Neural cell (in vitro differentiated cells): ENCODE data around the gene IL17RC. TPM values are rescaled to one million over a fixed set of nuclear protein-coding genes. Genes with fewer than 3 reads are reported as not detected.

Experiments used
- H2AFZ ChIP-seq: fragments of 200-600, 300-800 bp; sonication (generic), shearing (Covaris generic); 2 replicates; pipeline ENCODE4 v1.6.0; 2014; ENCODE audit warnings: low read depth, mild to moderate bottlenecking, antibody characterized with exemption, low read length, moderate library complexity
- H3F3A ChIP-seq: fragments of 200-600 bp; shearing (Covaris generic); 2 replicates; pipeline ENCODE4 v1.6.1; 2016; ENCODE audit warnings: mild to moderate bottlenecking, moderate library complexity, mixed read lengths, antibody characterized with exemption, low read length; ENCODE audit not compliant: insufficient read depth, poor library complexity, severe bottlenecking
- H3K27ac ChIP-seq: fragments of 200-600, 300-800 bp; sonication (generic), shearing (Covaris generic); 2 replicates; pipeline ENCODE4 v1.5.1; 2014; ENCODE audit warnings: mild to moderate bottlenecking, low read length, moderate library complexity
- H3K27me3 ChIP-seq: fragments of 300-800, 200-600 bp; sonication (generic), shearing (Covaris generic); 2 replicates; pipeline ENCODE4 v1.6.0; 2014; ENCODE audit warnings: mild to moderate bottlenecking, low read depth, low read length, moderate library complexity; ENCODE audit not compliant: insufficient read depth
- H3K36me3 ChIP-seq: fragments of 300-800, 200-600 bp; sonication (generic), shearing (Covaris generic); 2 replicates; pipeline ENCODE4 v1.5.1; 2014; ENCODE audit warnings: mild to moderate bottlenecking, antibody characterized with exemption, low read length, moderate library complexity; ENCODE audit not compliant: insufficient read depth
- H3K4me2 ChIP-seq: fragments of 300-800, 200-600 bp; sonication (generic), shearing (Covaris generic); 2 replicates; pipeline ENCODE4 v1.6.0; 2014; ENCODE audit warnings: mild to moderate bottlenecking, low read length
- H3K4me3 ChIP-seq: fragments of 300-800, 200-600 bp; sonication (generic), shearing (Covaris generic); 2 replicates; pipeline ENCODE4 v1.5.1; 2014; ENCODE audit warnings: mild to moderate bottlenecking, low read length, moderate library complexity
- H3K79me2 ChIP-seq: fragments of 200-600 bp; shearing (Covaris generic); replicated peaks from 2 replicates; pipeline ENCODE4 v1.6.0; 2014; ENCODE audit warnings: mild to moderate bottlenecking, low read length, moderate library complexity; ENCODE audit not compliant: insufficient read depth
- H3K9ac ChIP-seq: fragments of 300-800, 200-600 bp; sonication (generic), shearing (Covaris generic); 2 replicates; pipeline ENCODE4 v1.6.1; 2016; ENCODE audit warnings: mild to moderate bottlenecking, low read length, mixed read lengths
- H3K9me2 ChIP-seq: fragments of 200-600 bp; shearing (Covaris generic); 2 replicates; pipeline ENCODE4 v1.6.1; 2016; ENCODE audit warnings: mild to moderate bottlenecking, low read length, mixed read lengths; ENCODE audit not compliant: insufficient read depth
- H3K9me3 ChIP-seq: fragments of 200-600, 300-800 bp; sonication (generic), shearing (Covaris generic); 2 replicates; pipeline ENCODE4 v1.6.1; 2016; ENCODE audit warnings: mild to moderate bottlenecking, mixed run types, low read length, moderate library complexity, mixed read lengths
- H4K20me1 ChIP-seq: fragments of 200-600 bp; shearing (Covaris generic); 2 replicates; pipeline ENCODE4 v1.6.1; 2016; ENCODE audit warnings: mild to moderate bottlenecking, mixed run types; ENCODE audit not compliant: insufficient read depth
- EP300 ChIP-seq: fragments of 450-650 bp; conservative IDR thresholded peaks from 2 replicates; pipeline ENCODE4 v1.6.1; 2014; ENCODE audit warnings: antibody characterized with exemption, mild to moderate bottlenecking, moderate library complexity; ENCODE audit not compliant: poor library complexity, severe bottlenecking
- EZH2 ChIP-seq: fragments of 200-600, 300-800 bp; shearing (Covaris generic), sonication (generic); IDR thresholded peaks from 2 replicates; pipeline ENCODE4 v1.6.1; 2014; ENCODE audit warnings: antibody characterized with exemption, low read length, borderline replicate concordance, mild to moderate bottlenecking; ENCODE audit not compliant: insufficient read depth, poor library complexity, severe bottlenecking
- MXI1 ChIP-seq: fragments of 450-650 bp; conservative IDR thresholded peaks from 2 replicates; pipeline ENCODE4 v1.6.1; 2014; ENCODE audit warnings: antibody characterized with exemption, mild to moderate bottlenecking; ENCODE audit not compliant: poor library complexity, severe bottlenecking
- POLR2AphosphoS5 ChIP-seq: IDR thresholded peaks from 2 replicates; pipeline ENCODE4 v1.6.1; 2012
- RAD21 ChIP-seq: fragments of 450-650 bp; conservative IDR thresholded peaks from 2 replicates; pipeline ENCODE4 v1.6.1; 2014; ENCODE audit warnings: antibody characterized with exemption, mild to moderate bottlenecking, moderate library complexity
- REST ChIP-seq: IDR thresholded peaks from 2 replicates; pipeline ENCODE4 v1.6.1; 2012; ENCODE audit warnings: borderline replicate concordance
- SMC3 ChIP-seq: fragments of 450-650 bp; conservative IDR thresholded peaks from 2 replicates; pipeline ENCODE4 v1.6.1; 2014; ENCODE audit warnings: antibody characterized with exemption, mild to moderate bottlenecking, moderate library complexity; ENCODE audit not compliant: poor library complexity
- TAF1 ChIP-seq: IDR thresholded peaks from 2 replicates; pipeline ENCODE4 v1.6.1; 2012; ENCODE audit warnings: low read depth
- polyA plus RNA-seq: library from polyadenylated mRNA; depleted of rRNA; stranded (reverse); fragments of >200 nt; gene quantifications from 2 replicates; pipeline ENCODE4 v1.2.3, GENCODE V29; 2014

The IL17RC gene
- polyA plus RNA-seq, 1 donor from 2014 or later = not detected

GRCh38 chr3:9949115-9949514, 32.2 kb downstream of the IL17RC start:
- Histone ChIP-seq H3F3A (no peaks in the 10 kb centered on the region), H3K27me3 (no peaks in the 10 kb centered on the region), H3K9ac (no peak overlapping the region), H4K20me1 (no peaks in the 10 kb centered on the region), H3K27ac (no peak overlapping the region), H3K36me3 (no peaks in the 10 kb centered on the region), H2AFZ (no peak overlapping the region), H3K79me2 (no peaks in the 10 kb centered on the region), H3K4me3 (no peak overlapping the region), H3K9me2 (no peaks in the 10 kb centered on the region), H3K9me3 (no peaks in the 10 kb centered on the region), H3K4me2 (no peak overlapping the region)
- TF ChIP-seq REST (no peak), EZH2 (no peak), RAD21 (no peak), EP300 (no peak), MXI1 (no peak), SMC3 (no peak), TAF1 (no peak), POLR2AphosphoS5 (no peak)

GRCh38 chr3:9949626-9950025, 32.7 kb downstream of the IL17RC start:
- TF ChIP-seq REST (no peak), EP300 (no peak), TAF1 (no peak), SMC3 (no peak)
- H3K9me3 ChIP-seq = no peaks in the 10 kb centered on the region
- no peak overlapping the region for H3K4me2 ChIP-seq
- H3K27ac ChIP-seq = no peak overlapping the region
- no peaks in the 10 kb centered on the region for H4K20me1 ChIP-seq
- H2AFZ ChIP-seq = no peak overlapping the region
- no peaks in the 10 kb centered on the region for H3K79me2 ChIP-seq
- H3K36me3 ChIP-seq = no peaks in the 10 kb centered on the region
- H3K4me3 ChIP-seq = no peak overlapping the region
- H3F3A ChIP-seq = no peaks in the 10 kb centered on the region
- no peak overlapping the region for H3K9ac ChIP-seq
- H3K27me3 ChIP-seq = no peaks in the 10 kb centered on the region
- no peaks in the 10 kb centered on the region for H3K9me2 ChIP-seq
